HG02938 (cell line): ENCODE measurements around the gene RBP3.

Experiments
- ATAC-seq: cut with Tn5 transposase; IDR thresholded peaks from one replicate; pipeline ENCODE4 v1.9.1; 2021; ENCODE audit warnings: mild to moderate bottlenecking, moderate library complexity; ENCODE audit not compliant: unreplicated experiment

Gene RBP3

DNA sequence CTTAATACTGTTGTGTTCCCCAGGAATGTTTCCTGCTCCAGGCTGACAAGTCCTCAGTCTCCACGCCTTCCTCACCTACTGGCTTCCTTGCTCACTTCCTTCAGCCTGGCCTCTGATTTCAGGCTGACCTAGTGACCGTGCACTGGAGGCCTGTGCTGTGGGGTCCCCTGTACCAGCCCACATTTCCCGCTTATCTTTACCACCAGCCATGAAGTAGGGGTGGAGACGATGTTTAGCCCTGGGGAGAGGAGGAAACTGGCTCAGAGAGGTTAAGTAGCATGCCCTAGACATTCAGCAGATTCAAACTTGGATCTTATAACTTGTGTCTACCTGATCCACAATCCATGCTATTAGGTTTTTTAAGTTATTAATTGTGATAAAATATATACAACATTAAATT, 40.7 kb downstream of the RBP3 start:
- ATAC-seq = no peak

DNA sequence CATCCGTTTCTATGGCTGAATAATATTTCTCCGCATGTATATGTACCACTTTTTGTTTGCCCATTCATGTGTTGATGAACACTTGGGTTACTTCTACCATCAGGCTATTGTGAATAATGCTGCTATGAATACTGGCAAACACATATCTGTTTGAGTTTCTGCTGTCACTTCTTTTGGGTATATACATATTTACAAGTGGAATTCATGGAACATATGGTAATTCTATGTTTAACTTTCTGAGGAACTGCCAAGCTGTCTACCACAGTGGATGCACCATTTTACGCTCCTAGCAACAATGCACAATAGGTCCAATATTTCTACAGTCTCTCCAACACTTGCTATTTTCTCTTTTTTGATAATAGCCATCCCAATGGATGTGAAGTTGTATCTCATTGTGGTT, 41.5 kb downstream of the RBP3 start:
- ATAC-seq = no peak

DNA sequence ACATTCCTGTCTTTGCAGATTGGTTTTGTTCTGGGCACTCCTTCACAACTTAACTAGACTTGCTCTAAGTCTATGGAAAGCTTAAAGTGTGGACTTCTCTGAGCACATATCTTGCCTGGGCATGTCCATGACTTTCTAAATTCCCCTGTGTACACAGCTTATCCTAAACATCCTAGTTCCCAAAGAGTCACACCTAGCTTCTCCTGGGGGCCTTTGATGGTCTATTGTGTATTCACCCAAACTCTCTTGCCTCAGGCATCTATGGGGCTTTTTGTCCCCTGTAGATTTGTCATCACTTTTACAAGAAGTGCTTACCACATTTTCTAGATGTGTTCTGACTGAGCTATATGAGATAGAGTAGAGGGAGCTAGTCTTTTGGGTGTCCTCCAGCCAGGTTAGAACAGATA, 48.2 kb downstream of the RBP3 start:
- ATAC-seq = no peak

DNA sequence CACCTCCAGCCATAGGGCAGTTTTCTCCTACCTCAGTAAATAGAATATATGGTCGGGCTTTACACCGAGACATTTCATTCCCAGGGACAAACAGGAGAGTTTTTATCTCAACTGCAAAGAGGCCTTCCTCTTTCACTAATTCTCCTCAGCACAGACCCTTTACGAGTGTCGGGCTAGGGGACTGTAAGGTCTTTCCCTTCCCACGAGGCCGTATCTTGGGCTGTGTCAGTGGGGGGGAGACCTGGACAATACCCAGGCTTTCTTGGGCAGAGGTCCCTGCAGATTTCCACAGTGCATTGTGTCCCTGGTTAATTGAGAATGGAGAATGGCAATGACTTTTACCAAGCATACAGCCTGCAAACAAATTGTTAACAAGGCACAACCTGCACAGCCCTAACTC, 49.1 kb downstream of the RBP3 start:
- ATAC-seq = no peak

DNA sequence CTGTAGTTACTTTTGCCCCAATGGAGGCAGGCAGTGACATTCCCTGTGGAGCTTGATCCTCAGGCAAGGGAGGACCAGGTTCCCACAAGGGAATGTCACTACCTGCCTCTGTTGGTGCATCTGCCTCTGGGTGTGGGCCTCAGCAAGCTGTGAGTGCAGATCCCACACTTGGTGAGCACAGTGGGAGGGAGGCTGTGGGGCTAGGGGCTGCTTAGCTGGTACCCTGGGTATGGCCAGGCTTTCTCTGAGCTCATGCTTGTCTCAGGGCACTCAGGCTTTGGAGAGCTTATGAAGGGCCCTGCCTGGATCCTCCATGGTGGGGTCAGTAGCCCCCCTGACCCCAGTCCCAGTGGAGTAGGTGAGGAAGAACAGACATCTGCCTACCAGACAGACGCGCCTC, 52.1 kb downstream of the RBP3 start:
- ATAC-seq = no peak

DNA sequence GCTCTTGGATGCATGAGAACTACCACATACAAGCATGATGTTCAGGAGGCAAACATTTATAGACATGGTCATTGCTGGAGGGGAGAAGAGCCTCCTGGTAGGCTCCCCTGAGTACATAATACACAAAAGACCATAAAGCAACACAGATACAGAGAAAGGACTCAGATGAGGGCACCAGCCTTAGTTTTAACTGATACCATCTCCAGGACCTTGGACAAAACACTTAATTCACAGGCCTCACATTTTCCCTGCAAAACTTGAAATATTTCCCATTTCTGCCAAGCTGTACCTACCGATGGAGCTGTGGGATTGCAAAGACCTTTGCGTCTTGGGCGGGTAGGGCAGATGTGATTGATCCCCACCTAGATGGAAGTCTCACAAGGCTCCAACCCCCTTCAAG, 52.6 kb downstream of the RBP3 start:
- ATAC-seq = no peak

DNA sequence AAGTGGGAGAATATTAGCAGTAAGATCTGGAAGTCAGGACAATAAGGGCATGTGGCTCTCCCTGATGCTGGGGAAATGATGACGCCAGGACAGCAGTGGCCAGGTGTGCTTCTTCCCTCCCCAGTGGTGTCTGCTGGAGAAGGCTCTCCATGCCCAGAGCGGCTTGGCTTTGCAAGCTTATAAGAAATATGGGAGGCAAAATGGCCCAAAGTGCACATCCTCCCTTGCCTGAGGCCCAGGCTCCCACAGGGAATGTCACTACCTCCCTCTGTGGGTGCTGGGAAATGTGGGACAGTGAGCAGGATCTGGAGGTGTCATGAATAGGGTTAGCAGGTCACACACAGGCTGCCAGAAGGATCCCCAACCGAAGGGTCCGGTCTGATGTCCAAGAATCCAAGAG, 53.0 kb downstream of the RBP3 start:
- no peak for ATAC-seq

DNA sequence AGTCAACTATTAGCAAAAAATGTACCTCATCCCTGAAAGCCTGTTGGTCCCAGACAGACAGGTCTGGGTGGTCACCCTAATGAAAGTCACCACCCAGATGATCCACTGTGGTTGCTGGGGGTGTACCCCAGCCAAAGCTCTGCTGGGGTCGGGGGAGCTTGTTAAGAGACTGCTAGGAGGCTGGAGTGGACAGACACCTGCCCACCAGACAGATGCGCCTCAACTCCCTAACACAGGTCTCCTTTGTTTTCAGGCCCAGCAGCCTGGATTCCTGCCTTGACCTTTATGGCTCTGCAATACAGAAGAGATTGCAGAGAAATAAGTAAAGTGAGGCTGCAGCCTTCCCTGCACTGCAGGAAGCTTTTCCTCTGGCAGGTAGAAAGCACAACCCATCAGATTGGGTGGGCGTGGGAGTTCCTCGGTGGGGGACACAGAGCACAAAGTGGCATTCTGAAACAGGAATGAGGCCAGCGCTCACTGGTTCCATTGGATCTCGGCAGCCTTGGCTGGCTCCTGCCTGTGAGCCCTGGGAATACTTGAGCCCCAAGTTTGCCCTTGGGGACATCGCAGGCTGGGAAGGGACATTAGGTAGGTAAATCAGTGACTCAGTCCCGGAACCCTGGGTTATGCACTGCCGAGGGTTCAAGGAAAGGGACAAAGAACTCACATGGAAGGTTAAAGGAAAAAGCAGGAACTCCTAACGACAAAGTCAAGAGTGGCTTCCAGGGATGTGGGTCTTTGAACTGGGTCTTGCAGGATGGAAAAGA, 53.9 kb downstream of the RBP3 start:
- ATAC-seq = no peak

DNA sequence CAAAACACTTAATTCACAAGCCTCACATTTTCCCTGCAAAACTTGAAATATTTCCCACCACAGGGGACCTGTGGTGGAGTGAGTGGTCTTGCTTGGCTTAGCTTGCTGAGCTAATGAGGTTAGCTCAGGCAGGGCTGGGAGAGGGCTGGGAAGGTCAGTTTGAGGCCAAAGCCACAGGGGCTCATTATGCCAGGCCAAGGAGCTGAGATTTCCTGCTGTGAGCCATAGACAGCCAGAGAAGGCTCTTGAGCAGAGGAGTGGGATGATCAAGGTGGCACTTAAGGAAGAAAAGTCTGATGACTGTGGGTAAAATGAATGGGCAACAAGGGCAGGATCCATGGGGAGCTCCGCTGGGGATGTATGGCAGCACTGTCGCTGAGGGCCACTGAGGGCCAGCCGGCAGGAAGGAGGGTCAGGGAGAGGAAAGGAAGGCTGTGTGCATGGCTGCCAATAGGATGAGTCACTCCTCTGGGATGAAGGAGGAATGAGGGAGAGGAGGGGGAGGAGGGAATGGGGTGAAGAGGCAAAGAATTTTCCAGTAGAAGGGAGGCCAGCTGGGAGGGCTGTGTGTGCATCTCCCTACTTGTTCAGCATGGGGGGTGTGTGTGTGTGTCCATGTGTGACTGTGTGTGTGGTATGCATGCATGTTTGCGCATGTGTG, 54.6 kb downstream of the RBP3 start:
- ATAC-seq = no peak

DNA sequence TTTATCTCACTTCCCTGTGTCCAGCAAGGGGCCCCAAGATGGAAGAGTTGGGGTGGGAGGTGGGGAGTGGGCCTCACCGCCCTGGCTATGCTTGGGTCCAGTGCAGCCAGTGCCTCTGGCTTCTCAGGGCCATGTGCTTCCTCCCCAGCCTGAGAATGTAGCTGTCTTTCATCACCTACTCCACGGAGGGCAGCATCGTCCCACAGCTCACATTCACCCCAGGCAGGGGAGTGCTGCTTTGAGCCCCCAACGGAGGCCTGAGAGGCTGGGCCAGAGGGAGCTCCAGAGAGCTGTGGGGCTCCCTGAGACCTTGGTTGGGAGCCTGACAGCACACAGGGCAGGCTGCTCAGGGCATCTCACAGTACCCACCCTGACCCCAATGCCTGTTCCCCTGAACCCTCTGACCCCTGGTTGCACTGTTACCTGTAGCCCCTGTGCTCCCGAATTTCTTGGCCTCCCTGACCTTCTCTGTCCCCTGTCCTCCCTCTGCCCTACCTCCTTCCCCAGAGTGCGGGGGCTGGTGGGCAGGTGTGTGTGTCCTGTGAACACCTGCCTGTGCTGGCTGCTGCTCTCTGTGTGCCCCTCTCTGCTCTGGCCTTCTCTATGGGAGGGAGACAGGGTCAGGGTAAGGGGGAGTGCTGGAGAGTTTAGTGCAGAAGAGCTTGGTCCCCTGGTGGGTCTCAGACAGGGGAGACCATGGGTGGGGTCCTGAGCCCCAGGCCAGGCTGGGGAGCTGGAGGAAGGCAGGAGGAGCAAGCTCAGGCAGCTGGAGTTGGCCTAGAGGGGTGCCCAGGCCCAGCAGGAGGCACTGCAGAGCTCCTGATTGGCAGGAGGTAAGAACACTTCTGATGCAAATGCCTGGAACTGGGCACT, 55.5 kb downstream of the RBP3 start:
- no peak for ATAC-seq

DNA sequence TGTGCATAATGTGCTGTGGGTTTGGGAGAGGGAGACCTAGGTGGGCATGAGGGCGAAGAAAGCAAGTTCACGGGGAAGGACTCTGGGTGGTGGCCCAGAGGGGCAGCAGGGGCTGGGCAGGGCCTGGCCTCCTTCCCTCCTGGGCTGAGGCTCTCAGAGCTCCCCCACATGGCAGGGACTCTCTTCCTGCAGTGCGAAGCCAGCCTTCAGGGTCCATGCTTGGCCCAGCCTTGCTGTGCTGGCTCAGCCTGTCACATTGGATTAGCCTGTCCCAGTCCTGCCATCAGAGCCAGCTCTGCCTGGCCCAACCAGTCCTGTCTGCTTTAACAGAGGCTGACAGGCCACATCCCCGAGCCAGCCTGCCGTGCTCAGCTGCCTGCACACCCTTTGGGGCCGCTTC, 56.3 kb downstream of the RBP3 start:
- no peak for ATAC-seq

DNA sequence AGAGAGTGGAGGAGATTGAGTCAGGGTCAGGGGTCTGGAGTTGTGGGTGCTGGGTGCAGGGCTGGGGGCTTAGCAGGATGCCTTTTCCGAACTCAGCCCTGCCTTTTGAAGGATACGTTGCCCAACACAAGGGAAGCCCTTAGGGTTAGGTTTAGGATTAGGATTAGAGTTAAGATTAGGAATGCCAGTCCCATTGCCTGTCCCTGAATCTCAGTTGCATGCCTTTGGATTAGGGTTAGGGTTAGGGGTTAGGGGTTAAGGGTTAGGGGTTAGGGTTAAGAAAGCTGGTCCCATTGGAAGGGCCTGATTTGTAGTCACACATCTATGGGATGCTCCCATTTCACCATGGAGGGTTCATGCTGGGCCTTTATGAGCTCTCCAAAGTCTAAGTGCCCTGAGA, 56.8 kb downstream of the RBP3 start:
- no peak for ATAC-seq

DNA sequence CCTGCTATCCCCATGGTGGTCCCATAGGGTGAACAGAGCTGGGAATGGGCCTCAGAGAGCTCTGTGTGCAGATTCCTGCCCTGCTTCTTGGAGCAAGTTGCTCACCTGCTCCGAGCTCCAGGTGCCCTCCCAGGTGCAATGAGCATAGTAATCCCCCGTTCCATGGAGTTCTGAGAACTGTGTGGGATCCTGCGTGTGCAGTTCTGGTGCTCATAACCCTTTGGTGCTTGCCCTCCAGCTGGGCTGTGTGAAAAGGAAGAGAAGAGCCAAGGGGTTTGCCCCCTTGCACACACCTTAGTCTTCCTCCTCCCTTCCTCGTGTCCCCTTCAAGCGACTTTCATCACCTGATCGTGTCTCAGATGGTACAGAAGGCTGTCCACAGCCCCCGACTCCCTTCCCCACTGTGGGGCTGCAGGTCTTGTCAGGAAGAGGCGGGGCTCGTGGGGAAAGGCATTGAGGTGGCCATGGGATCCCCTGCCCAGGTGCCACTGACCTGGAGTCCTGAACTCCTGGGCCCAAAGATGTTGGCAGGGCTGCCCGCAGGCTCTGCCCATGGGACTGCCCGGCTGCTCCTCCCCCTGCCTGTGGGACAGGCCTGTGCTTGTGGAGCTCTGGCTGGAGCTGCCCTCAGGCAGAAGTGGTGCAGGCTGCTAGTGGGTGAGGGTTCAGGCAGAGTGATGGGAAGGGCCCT, 57.8 kb downstream of the RBP3 start:
- no peak for ATAC-seq

DNA sequence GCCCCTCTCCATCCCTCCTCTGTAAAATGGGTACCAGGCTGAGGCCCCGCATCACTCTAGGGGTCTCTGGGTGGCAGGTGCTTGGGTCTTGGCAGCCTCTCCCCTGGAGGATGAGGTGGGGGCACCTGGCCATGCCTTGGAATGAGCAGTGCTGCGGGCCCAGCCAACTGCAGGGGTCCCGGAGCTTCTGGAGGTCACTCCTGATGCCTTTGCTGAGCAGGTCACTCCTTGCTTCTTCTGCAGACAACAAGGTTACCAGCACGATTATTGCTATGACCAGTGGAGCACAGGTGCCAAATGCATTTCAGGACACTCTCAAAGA, 58.3 kb downstream of the RBP3 start:
- ATAC-seq = no peak

DNA sequence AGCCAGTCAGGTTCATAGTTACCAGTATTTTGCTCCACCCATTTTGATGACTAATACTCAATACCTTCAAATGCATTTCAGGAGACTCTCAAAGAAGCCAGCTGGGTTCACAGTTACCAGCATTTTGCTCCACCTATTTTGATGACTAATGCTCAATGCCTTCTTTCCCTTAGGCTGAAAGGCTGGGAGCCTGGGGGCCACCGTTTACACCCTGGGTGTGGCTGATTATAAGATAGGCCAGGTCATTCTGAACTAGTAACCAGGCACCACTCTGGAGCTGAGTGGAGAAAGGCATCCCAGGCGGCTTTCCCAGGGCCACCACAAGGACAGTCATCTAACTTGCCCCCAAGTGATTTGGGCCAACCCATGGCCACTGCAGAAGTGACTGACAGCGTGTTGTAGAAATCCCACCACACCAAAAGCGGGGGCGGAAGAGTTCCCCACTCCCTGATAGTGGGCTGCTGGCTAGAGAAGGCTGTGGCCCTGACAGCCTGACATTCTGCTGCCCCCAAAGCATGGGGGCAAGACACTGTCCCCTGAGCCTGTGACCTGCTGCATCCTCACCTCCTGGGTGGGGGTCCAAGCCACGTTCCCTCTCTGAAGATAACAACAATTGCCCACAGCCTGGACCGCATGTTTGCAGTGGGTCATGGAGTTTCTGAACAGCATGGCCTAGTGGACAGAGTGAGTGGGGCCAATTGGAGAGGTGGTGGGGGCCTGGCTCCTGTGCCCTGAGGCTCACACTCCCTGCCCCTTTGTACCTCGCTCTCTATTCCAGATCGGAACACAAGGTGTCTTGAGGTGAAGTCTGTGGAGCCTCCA, 58.9 kb downstream of the RBP3 start:
- no peak for ATAC-seq
